SU-DHL-6 (cell line): ENCODE data around the gene PKM.

Experiments
- H2AFZ ChIP-seq: fragments of 200-600 bp; sonication (generic); 2 replicates; pipeline ENCODE4 v1.6.1; 2014; ENCODE audit warnings: low read depth, mild to moderate bottlenecking, moderate library complexity, mixed read lengths, antibody characterized with exemption, low read length; ENCODE audit not compliant: severe bottlenecking
- H3F3A ChIP-seq: fragments of 200-600 bp; shearing (Covaris generic); 2 replicates; pipeline ENCODE4 v1.6.0; 2016; ENCODE audit warnings: antibody characterized with exemption, mild to moderate bottlenecking; ENCODE audit not compliant: insufficient read depth
- H3K27ac ChIP-seq: fragments of 200-600 bp; sonication (generic); 2 replicates; pipeline ENCODE4 v1.5.1; 2016; ENCODE audit warnings: low read depth, mild to moderate bottlenecking, low read length, moderate library complexity, mixed read lengths
- H3K27me3 ChIP-seq: fragments of 200-600 bp; sonication (generic), shearing (Covaris generic); 2 replicates; pipeline ENCODE4 v1.6.0; 2014; ENCODE audit warnings: mild to moderate bottlenecking, low read length
- H3K36me3 ChIP-seq: fragments of 200-600 bp; sonication (generic); 2 replicates; pipeline ENCODE4 v1.6.1; 2014; ENCODE audit warnings: mild to moderate bottlenecking, low read length, mixed read lengths
- H3K4me2 ChIP-seq: fragments of 300-600, 200-600 bp; shearing (Covaris generic), sonication (generic); 2 replicates; pipeline ENCODE4 v1.6.0; 2014; ENCODE audit warnings: low read length, low read depth, mild to moderate bottlenecking; ENCODE audit not compliant: poor library complexity, severe bottlenecking
- H3K4me3 ChIP-seq: fragments of 200-600 bp; sonication (generic); 2 replicates; pipeline ENCODE4 v1.5.1; 2014; ENCODE audit warnings: antibody characterized with exemption, low read length, mild to moderate bottlenecking, mixed read lengths; ENCODE audit not compliant: insufficient read depth, poor library complexity, severe bottlenecking
- H3K79me2 ChIP-seq: fragments of 200-600 bp; sonication (generic); 2 replicates; pipeline ENCODE4 v1.6.1; 2014; ENCODE audit warnings: mild to moderate bottlenecking, low read length, moderate library complexity; ENCODE audit not compliant: insufficient read depth
- H3K9ac ChIP-seq: fragments of 200-600 bp; sonication (generic); 2 replicates; pipeline ENCODE4 v1.7.0; 2014; ENCODE audit warnings: mild to moderate bottlenecking, low read length
- H3K9me2 ChIP-seq: fragments of 200-600 bp; sonication (generic); replicated peaks from 2 replicates; pipeline ENCODE4 v1.6.1; 2014; ENCODE audit warnings: low read length; ENCODE audit not compliant: insufficient read depth
- H3K9me3 ChIP-seq: fragments of 200-600 bp; sonication (generic); 2 replicates; pipeline ENCODE4 v1.6.1; 2014; ENCODE audit warnings: low read length, mixed read lengths; ENCODE audit not compliant: insufficient read depth
- H4K20me1 ChIP-seq: fragments of 200-600 bp; sonication (generic); 2 replicates; pipeline ENCODE4 v1.6.1; 2014; ENCODE audit warnings: low read depth, mild to moderate bottlenecking, antibody characterized with exemption, low read length, moderate library complexity, mixed read lengths
- CTCF ChIP-seq: fragments of 200-600 bp; sonication (generic); IDR thresholded peaks from one replicate; pipeline ENCODE4 v1.5.1; 2017; ENCODE audit warnings: antibody characterized with exemption, mild to moderate bottlenecking, low read length, moderate library complexity; ENCODE audit not compliant: insufficient read depth, poor library complexity, severe bottlenecking
- EZH2phosphoT487 ChIP-seq: fragments of 200-600 bp; sonication (generic), shearing (Covaris generic); conservative IDR thresholded peaks from 2 replicates; pipeline ENCODE4 v1.6.1; 2018; ENCODE audit warnings: mild to moderate bottlenecking, antibody characterized with exemption, low read length, moderate library complexity, mixed read lengths

The PKM gene

DNA sequence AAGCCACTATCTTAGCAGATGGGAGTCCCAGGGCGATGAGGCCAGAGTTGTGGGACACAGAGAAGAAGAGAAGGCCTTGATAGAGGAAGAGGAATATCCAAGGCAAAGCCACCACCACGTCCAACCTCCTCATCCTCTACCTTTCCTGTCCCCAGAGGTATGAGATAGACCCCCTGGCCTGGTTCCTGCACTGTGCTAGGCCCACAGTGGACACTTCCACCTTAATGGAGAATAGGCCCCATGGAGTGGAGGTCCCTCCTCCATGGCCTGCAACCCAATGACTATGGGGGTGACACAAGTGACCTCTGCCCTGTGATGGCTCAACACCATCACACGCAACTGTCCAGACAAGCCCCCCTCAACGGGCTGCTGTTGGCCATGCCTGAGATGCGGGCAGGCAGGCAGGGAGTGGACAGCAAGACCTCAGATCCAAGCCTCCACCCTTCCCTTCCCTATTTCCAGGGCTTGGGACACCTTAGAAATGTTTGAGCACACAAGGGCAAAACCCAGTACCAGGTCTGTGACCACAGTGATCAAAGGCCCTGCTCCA, 70.2 kb downstream of the PKM start:
- Histone ChIP-seq H3K9me2 (no peaks in the 10 kb centered on the region), H3K36me3 (no peaks in the 10 kb centered on the region), H3K4me3 (no peak overlapping the region), H3K9ac (no peak overlapping the region), H3K27ac (no peak overlapping the region), H4K20me1 (no peaks in the 10 kb centered on the region), H3F3A (no peaks in the 10 kb centered on the region), H3K27me3 (no peaks in the 10 kb centered on the region), H3K9me3 (no peaks in the 10 kb centered on the region), H3K79me2 (no peaks in the 10 kb centered on the region), H2AFZ (no peak overlapping the region), H3K4me2 (no peak overlapping the region)
- no peak for TF ChIP-seq EZH2phosphoT487
- no peak for TF ChIP-seq CTCF

DNA sequence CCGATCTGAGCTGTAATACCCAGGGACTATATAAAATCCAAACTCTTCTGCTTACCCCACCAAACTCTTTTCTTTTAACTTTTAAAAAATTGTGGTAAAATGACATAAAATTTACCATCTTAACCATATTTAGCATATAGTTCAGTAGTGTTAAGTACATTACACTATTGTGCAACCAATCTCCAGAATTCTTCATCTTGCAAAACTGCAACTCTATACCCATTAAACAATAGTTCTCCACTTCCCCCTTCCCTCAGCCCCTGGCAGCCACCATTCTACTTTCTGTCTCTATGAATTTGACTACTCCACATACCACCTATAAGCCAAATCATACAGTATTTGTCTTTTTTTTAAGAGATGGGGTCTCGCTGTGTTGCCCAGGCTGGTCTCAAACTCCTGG, 74.1 kb downstream of the PKM start:
- no peak overlapping the region for H3K27ac ChIP-seq
- no peaks in the 10 kb centered on the region for H3K79me2 ChIP-seq
- no peaks in the 10 kb centered on the region for H4K20me1 ChIP-seq
- H3F3A ChIP-seq: no peaks in the 10 kb centered on the region
- H3K9me3 ChIP-seq: no peaks in the 10 kb centered on the region
- no peak for TF ChIP-seq EZH2phosphoT487
- TF ChIP-seq CTCF: no peak
- H3K4me2 ChIP-seq: no peak overlapping the region
- no peaks in the 10 kb centered on the region for H3K9me2 ChIP-seq
- no peak overlapping the region for H3K4me3 ChIP-seq
- H3K9ac ChIP-seq: no peak overlapping the region
- no peak overlapping the region for H2AFZ ChIP-seq
- no peaks in the 10 kb centered on the region for H3K36me3 ChIP-seq
- no peaks in the 10 kb centered on the region for H3K27me3 ChIP-seq

- Histone ChIP-seq H2AFZ (peak overlapping the region; percentile 8), H4K20me1 (no peaks in the 10 kb centered on the region), H3K9ac (peak overlapping the region; percentile 29; the same call in 1 of the 2 replicates), H3K9me2 (no peaks in the 10 kb centered on the region), H3K4me3 (no peak overlapping the region), H3F3A (no peaks in the 10 kb centered on the region), H3K9me3 (no peaks in the 10 kb centered on the region), H3K27me3 (no peaks in the 10 kb centered on the region), H3K4me2 (peak overlapping the region; percentile 41), H3K27ac (no peak overlapping the region), H3K36me3 (no peaks in the 10 kb centered on the region), H3K79me2 (no peaks in the 10 kb centered on the region)
- TF ChIP-seq EZH2phosphoT487 (no peak), CTCF (peak; percentile 62)
These were observed 75.1 kb downstream of the PKM start for GRCh38 chr15:72155635-72156616.
